ENCODE results near the gene EXPH5.

The EXPH5 gene

DNA sequence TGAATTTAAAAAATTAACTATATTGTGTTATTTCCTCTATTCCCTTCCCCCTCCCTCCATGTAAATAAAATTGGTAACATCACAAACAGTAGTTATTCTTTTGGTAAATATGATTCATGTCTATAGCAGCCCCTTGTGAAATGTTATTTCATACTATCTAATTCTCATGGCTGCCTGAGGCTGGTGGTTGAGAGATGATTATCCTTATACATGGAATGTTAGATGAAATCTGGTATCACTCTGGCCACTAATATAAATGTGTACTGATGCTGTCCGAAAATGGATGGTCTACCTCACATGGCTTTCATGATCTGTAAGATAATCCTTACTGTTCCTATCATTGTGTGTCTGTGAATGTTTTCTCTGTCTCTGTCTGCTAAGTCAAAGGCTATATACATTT is 25.0 kb upstream of the EXPH5 start:
- no peak overlapping the region for H3K4me3 ChIP-seq (ENCODE audit: low read length, poor library complexity, severe bottlenecking)
- peaks cover 8% of the 10 kb centered on the region for H3K4me1 ChIP-seq (ENCODE audit: insufficient read depth, low read length, poor library complexity, severe bottlenecking)
- H3K9ac ChIP-seq (ENCODE audit: low read depth, low read length, poor library complexity, severe bottlenecking): no peak overlapping the region
- no peaks in the 10 kb centered on the region for H3K9me2 ChIP-seq (replicated peaks; ENCODE audit: low read depth, low read length)
- no peaks in the 10 kb centered on the region for H3K9me3 ChIP-seq (ENCODE audit: insufficient read depth, low read depth, low read length)
- no peaks in the 10 kb centered on the region for H4K20me1 ChIP-seq (ENCODE audit: insufficient read depth, low read length, poor library complexity, severe bottlenecking)
- no peaks in the 10 kb centered on the region for H3F3A ChIP-seq (ENCODE audit: low read depth)
- H3K27me3 ChIP-seq (ENCODE audit: insufficient read depth, low read length, poor library complexity, severe bottlenecking): no peaks in the 10 kb centered on the region
- H3K79me2 ChIP-seq (ENCODE audit: insufficient read depth, low read length): no peaks in the 10 kb centered on the region
- H3K36me3 ChIP-seq (ENCODE audit: insufficient read depth, low read length): no peaks in the 10 kb centered on the region
- H2AFZ ChIP-seq (ENCODE audit: low read length): no peak overlapping the region
- no peak overlapping the region for H3K4me2 ChIP-seq (ENCODE audit: low read depth, low read length, poor library complexity, severe bottlenecking)
- TF ChIP-seq, protein P1, sequence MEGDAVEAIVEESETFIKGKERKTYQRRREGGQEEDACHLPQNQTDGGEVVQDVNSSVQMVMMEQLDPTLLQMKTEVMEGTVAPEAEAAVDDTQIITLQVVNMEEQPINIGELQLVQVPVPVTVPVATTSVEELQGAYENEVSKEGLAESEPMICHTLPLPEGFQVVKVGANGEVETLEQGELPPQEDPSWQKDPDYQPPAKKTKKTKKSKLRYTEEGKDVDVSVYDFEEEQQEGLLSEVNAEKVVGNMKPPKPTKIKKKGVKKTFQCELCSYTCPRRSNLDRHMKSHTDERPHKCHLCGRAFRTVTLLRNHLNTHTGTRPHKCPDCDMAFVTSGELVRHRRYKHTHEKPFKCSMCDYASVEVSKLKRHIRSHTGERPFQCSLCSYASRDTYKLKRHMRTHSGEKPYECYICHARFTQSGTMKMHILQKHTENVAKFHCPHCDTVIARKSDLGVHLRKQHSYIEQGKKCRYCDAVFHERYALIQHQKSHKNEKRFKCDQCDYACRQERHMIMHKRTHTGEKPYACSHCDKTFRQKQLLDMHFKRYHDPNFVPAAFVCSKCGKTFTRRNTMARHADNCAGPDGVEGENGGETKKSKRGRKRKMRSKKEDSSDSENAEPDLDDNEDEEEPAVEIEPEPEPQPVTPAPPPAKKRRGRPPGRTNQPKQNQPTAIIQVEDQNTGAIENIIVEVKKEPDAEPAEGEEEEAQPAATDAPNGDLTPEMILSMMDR (conservative IDR thresholded peaks at IDR 0.05; ENCODE audit: low read length): no peak
- no peak for TF ChIP-seq EZH2phosphoT487 (IDR thresholded peaks at IDR 0.05; ENCODE audit: borderline replicate concordance)

DNA sequence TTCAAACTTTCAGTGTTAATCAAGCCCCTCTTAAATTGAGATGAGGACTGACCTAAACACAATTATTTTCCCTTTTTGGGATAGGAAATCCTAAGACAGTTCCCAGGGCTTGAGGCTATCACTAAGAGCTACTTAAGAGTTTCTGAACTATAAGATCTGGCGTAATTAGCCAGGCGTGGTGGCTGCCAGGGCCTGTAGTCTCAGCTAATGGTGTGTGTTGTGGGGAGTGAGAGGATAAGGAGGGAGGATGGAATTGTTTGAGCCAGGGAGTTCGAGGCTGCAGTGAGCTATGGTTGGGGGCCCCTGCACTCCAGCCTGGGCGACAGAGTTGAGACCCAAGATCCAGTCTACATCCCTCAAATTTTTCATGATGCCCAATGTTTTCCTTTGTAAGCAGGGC is 23.5 kb upstream of the EXPH5 start:
- Histone ChIP-seq H2AFZ (ENCODE audit: low read length) (no peak overlapping the region), H3K9me2 (replicated peaks; ENCODE audit: low read depth, low read length) (no peaks in the 10 kb centered on the region), H3K9ac (ENCODE audit: low read depth, low read length, poor library complexity, severe bottlenecking) (no peak overlapping the region), H3K27me3 (ENCODE audit: insufficient read depth, low read length, poor library complexity, severe bottlenecking) (no peaks in the 10 kb centered on the region), H3K4me3 (ENCODE audit: low read length, poor library complexity, severe bottlenecking) (no peak overlapping the region), H4K20me1 (ENCODE audit: insufficient read depth, low read length, poor library complexity, severe bottlenecking) (no peaks in the 10 kb centered on the region), H3K4me2 (ENCODE audit: low read depth, low read length, poor library complexity, severe bottlenecking) (no peak overlapping the region), H3F3A (ENCODE audit: low read depth) (no peaks in the 10 kb centered on the region), H3K9me3 (ENCODE audit: insufficient read depth, low read depth, low read length) (no peaks in the 10 kb centered on the region), H3K4me1 (ENCODE audit: insufficient read depth, low read length, poor library complexity, severe bottlenecking) (peaks cover 8% of the 10 kb centered on the region), H3K36me3 (ENCODE audit: insufficient read depth, low read length) (no peaks in the 10 kb centered on the region), H3K79me2 (ENCODE audit: insufficient read depth, low read length) (no peaks in the 10 kb centered on the region)
- no peak for TF ChIP-seq EZH2phosphoT487 (IDR thresholded peaks at IDR 0.05; ENCODE audit: borderline replicate concordance)

DNA sequence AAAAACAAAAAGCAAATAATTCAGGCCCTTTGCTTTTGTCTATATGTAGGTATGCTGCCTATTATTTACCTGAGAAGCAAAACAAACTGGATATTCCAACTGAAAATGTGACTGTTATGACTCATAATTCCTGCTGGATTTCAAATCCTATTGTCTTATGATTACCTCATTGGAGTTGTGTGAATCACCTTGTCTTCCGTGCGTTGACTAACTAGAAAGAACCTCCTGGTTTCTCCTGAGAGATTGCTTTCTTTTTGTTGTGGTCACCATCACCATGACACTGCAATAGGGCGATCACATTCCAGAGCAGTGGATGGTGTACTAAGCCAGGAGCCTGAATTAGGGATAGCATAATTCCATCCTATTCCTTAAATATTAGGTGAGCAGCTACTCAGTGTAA is 23.0 kb upstream of the EXPH5 start:
- Histone ChIP-seq H3K79me2 (ENCODE audit: insufficient read depth, low read length) (no peaks in the 10 kb centered on the region), H3K36me3 (ENCODE audit: insufficient read depth, low read length) (no peaks in the 10 kb centered on the region), H3K9me3 (ENCODE audit: insufficient read depth, low read depth, low read length) (no peaks in the 10 kb centered on the region), H3K9me2 (replicated peaks; ENCODE audit: low read depth, low read length) (no peaks in the 10 kb centered on the region), H3K4me3 (ENCODE audit: low read length, poor library complexity, severe bottlenecking) (no peak overlapping the region), H3K27me3 (ENCODE audit: insufficient read depth, low read length, poor library complexity, severe bottlenecking) (no peaks in the 10 kb centered on the region), H3F3A (ENCODE audit: low read depth) (no peaks in the 10 kb centered on the region), H4K20me1 (ENCODE audit: insufficient read depth, low read length, poor library complexity, severe bottlenecking) (no peaks in the 10 kb centered on the region), H3K4me2 (ENCODE audit: low read depth, low read length, poor library complexity, severe bottlenecking) (no peak overlapping the region), H3K9ac (ENCODE audit: low read depth, low read length, poor library complexity, severe bottlenecking) (no peak overlapping the region), H2AFZ (ENCODE audit: low read length) (no peak overlapping the region), H3K4me1 (ENCODE audit: insufficient read depth, low read length, poor library complexity, severe bottlenecking) (peaks cover 5% of the 10 kb centered on the region)
- TF ChIP-seq, protein P1 (conservative IDR thresholded peaks at IDR 0.05; ENCODE audit: low read length): no peak
- no peak for TF ChIP-seq EZH2phosphoT487 (IDR thresholded peaks at IDR 0.05; ENCODE audit: borderline replicate concordance)

DNA sequence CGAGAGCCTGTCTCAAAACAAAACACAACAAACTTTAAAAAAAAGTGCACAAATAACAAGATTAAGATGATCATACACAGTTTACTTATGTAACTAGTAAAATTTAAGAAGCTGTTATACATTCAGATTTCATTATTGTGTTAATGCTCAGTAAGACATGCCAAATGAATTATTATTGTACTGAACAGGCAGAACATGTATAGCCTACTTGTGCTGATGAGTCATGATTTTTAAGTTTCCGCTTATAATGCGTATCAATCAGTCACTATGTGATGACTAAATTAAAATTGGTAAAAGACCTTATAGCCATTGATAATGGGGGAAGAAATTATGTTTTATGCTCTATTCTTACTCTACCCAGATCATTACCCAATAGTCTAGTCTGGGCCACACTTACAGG is 20.5 kb upstream of the EXPH5 start:
- TF ChIP-seq, protein P1 (conservative IDR thresholded peaks at IDR 0.05; ENCODE audit: low read length): no peak
- TF ChIP-seq EZH2phosphoT487 (IDR thresholded peaks at IDR 0.05; ENCODE audit: borderline replicate concordance): no peak

More for the DNA sequence above, 20.5 kb upstream of the EXPH5 start:
- Histone ChIP-seq H2AFZ (ENCODE audit: low read length) (no peak overlapping the region), H3K4me2 (ENCODE audit: low read depth, low read length, poor library complexity, severe bottlenecking) (no peak overlapping the region), H3F3A (ENCODE audit: low read depth) (no peaks in the 10 kb centered on the region), H4K20me1 (ENCODE audit: insufficient read depth, low read length, poor library complexity, severe bottlenecking) (no peaks in the 10 kb centered on the region), H3K36me3 (ENCODE audit: insufficient read depth, low read length) (no peaks in the 10 kb centered on the region), H3K79me2 (ENCODE audit: insufficient read depth, low read length) (no peaks in the 10 kb centered on the region), H3K4me1 (ENCODE audit: insufficient read depth, low read length, poor library complexity, severe bottlenecking) (no peaks in the 10 kb centered on the region), H3K9me3 (ENCODE audit: insufficient read depth, low read depth, low read length) (no peaks in the 10 kb centered on the region), H3K9me2 (replicated peaks; ENCODE audit: low read depth, low read length) (no peaks in the 10 kb centered on the region), H3K9ac (ENCODE audit: low read depth, low read length, poor library complexity, severe bottlenecking) (no peak overlapping the region), H3K4me3 (ENCODE audit: low read length, poor library complexity, severe bottlenecking) (no peak overlapping the region), H3K27me3 (ENCODE audit: insufficient read depth, low read length, poor library complexity, severe bottlenecking) (no peaks in the 10 kb centered on the region)
